ENCODE results near the gene KCP. TPM values are rescaled to one million over a fixed set of nuclear protein-coding genes. Genes with fewer than 3 reads are reported as not detected.

KCP gene
- total RNA-seq, 1 experiment from 2014 or later: 2.7 TPM

- no peak for TF ChIP-seq ERG (CRISPR knock-in tag; IDR thresholded peaks at IDR 0.05)
Observed at GRCh38 chr7:128899392-128899791, 11.1 kb downstream of the KCP start (continued).

GRCh38 chr7:128895320-128895719 is 15.2 kb downstream of the KCP start:
- peaks cover 25% of the 10 kb centered on the region for H3K9me3 Mint-ChIP-seq
- H3K4me1 Mint-ChIP-seq: 0 out of 2 replicates have a peak, but pooled peaks cover 3% of the 10 kb centered on the region
- DNase-seq (ENCODE audit: low spot score) (no peak), ATAC-seq (no peak)
- peaks cover 8% of the 10 kb centered on the region for H3K27me3 Mint-ChIP-seq (ENCODE audit: low read depth)
- H3K4me3 Mint-ChIP-seq: no peak overlapping the region
- peaks cover 9% of the 10 kb centered on the region for H3K36me3 Mint-ChIP-seq
- H3K27ac Mint-ChIP-seq: no peak overlapping the region
- TF ChIP-seq PREB (CRISPR knock-in tag; IDR thresholded peaks at IDR 0.05; ENCODE audit: borderline replicate concordance): no peak
- TF ChIP-seq CREB1 (CRISPR knock-in tag; IDR thresholded peaks at IDR 0.05): no peak
- TF ChIP-seq ZNF423 (CRISPR knock-in tag; IDR thresholded peaks at IDR 0.05): no peak
- TF ChIP-seq ATF6 (CRISPR knock-in tag; IDR thresholded peaks at IDR 0.05): no peak
- POLR2A ChIA-PET: no interaction called here
- CTCF ChIA-PET: no interaction called here

- Mint-ChIP-seq H3K27ac (no peak overlapping the region), H3K4me1 (peaks cover 3% of the 10 kb centered on the region; the same call in 1 of the 2 replicates), H3K36me3 (peaks cover 4% of the 10 kb centered on the region), H3K4me3 (no peak overlapping the region), H3K27me3 (ENCODE audit: low read depth) (peaks cover 12% of the 10 kb centered on the region), H3K9me3 (peaks cover 13% of the 10 kb centered on the region)
- POLR2A ChIA-PET: interaction anchor here (0.6 kb wide), 1 partner anchor 167 kb away, joined by 4 read pairs; no protein-coding TSS in a partner anchor
- CTCF ChIA-PET: no interaction called here
- DNase-seq (ENCODE audit: low spot score): no peak
- no peak for ATAC-seq
- TF ChIP-seq ZNF263 (CRISPR knock-in tag; IDR thresholded peaks at IDR 0.05; ENCODE audit: low read depth): no peak
- TF ChIP-seq ATF2 (CRISPR knock-in tag; IDR thresholded peaks at IDR 0.05; ENCODE audit: borderline replicate concordance, low read depth): no peak
- TF ChIP-seq NFE2L1 (CRISPR knock-in tag; IDR thresholded peaks at IDR 0.05): no peak
- TF ChIP-seq ZNF281 (CRISPR knock-in tag; IDR thresholded peaks at IDR 0.05): no peak
- TF ChIP-seq ZSCAN18 (CRISPR knock-in tag; IDR thresholded peaks at IDR 0.05): no peak
- TF ChIP-seq MLX (CRISPR knock-in tag; IDR thresholded peaks at IDR 0.05): no peak
- TF ChIP-seq FOXP4 (CRISPR knock-in tag; IDR thresholded peaks at IDR 0.05): no peak
- TF ChIP-seq ZNF317 (CRISPR knock-in tag; IDR thresholded peaks at IDR 0.05; ENCODE audit: borderline replicate concordance, low read depth): no peak
- no peak for TF ChIP-seq EMX1 (CRISPR knock-in tag; IDR thresholded peaks at IDR 0.05)
- no peak for TF ChIP-seq GTF2I (CRISPR knock-in tag; conservative IDR thresholded peaks at IDR 0.05)
- no peak for TF ChIP-seq PRDM15 (CRISPR knock-in tag; IDR thresholded peaks at IDR 0.05)
Observed at GRCh38 chr7:128894101-128894440, 16.4 kb downstream of the KCP start.
